Limb (tissue), 2 donors: ENCODE results near the gene SERPINA10.
A peak's percentile ranks its signal among the peaks of the same experiment; 100 is the strongest.

Experiments used
- DNase-seq, 2 donors: peaks; one replicate each; pipeline ENCODE4 v3.0.0-alpha.2; 2016; ENCODE audit errors: extremely low spot score in 2 of 2

SERPINA10 gene

GRCh38 chr14:94292872-94293577 is at the start of gene SERPINA10:
Gene SERPINA10 (minus strand): TSS chr14:94293268. CDS start chr14:94290593, 2,675 bp downstream.
- DNase-seq = no peak

- DNase-seq = peak; percentile 86 to 94
Measured at GRCh38 chr14:94342334-94342934, 49.4 kb upstream of the SERPINA10 start.

GRCh38 chr14:94341656-94342333 is 48.7 kb upstream of the SERPINA10 start:
- DNase-seq = no peak

GRCh38 chr14:94340533-94340932 is 47.5 kb upstream of the SERPINA10 start:
- DNase-seq = no peak

- no peak for DNase-seq
Measured at GRCh38 chr14:94338023-94338422, 45.0 kb upstream of the SERPINA10 start.

- no peak for DNase-seq
Measured at GRCh38 chr14:94337274-94337673, 44.2 kb upstream of the SERPINA10 start.

- no peak for DNase-seq
Measured at GRCh38 chr14:94334872-94335271, 41.8 kb upstream of the SERPINA10 start.

GRCh38 chr14:94332587-94332986 is 39.5 kb upstream of the SERPINA10 start:
- DNase-seq = no peak

- no peak for DNase-seq
Measured at GRCh38 chr14:94332063-94332583, 39.1 kb upstream of the SERPINA10 start.

GRCh38 chr14:94331462-94331861 is 38.4 kb upstream of the SERPINA10 start:
- DNase-seq = no peak

- DNase-seq = no peak
Measured at GRCh38 chr14:94330857-94331256, 37.8 kb upstream of the SERPINA10 start.

- no peak for DNase-seq
Measured at GRCh38 chr14:94330432-94330831, 37.4 kb upstream of the SERPINA10 start.

- DNase-seq = no peak
Measured at GRCh38 chr14:94329857-94330256, 36.8 kb upstream of the SERPINA10 start.

- no peak for DNase-seq
Measured at GRCh38 chr14:94328196-94328595, 35.1 kb upstream of the SERPINA10 start.

- no peak for DNase-seq
Measured at GRCh38 chr14:94322648-94323570, 29.8 kb upstream of the SERPINA10 start, which contains the start of gene SERPINA6. Gene SERPINA6 (minus strand): TSS chr14:94323336. CDS start chr14:94314648, 8,688 bp downstream.

GRCh38 chr14:94321421-94322271 is 28.6 kb upstream of the SERPINA10 start:
- no peak for DNase-seq

- DNase-seq = no peak
Measured at GRCh38 chr14:94320243-94320642, 27.2 kb upstream of the SERPINA10 start.

GRCh38 chr14:94317259-94317658 is 24.2 kb upstream of the SERPINA10 start:
- DNase-seq = no peak

- DNase-seq = no peak
Measured at GRCh38 chr14:94316692-94317091, 23.6 kb upstream of the SERPINA10 start.

- no peak for DNase-seq
Measured at GRCh38 chr14:94314890-94315289, 21.8 kb upstream of the SERPINA10 start.
